ENCODE results near the gene KIFAP3.
A peak's percentile ranks its signal among the peaks of the same experiment; 100 is the strongest.
"Not testable (repeated sequence)": the region's sequence is repeated elsewhere in the genome, so short reads cannot be mapped to it uniquely, and the experiment has no call there.

KIFAP3 gene

DNA sequence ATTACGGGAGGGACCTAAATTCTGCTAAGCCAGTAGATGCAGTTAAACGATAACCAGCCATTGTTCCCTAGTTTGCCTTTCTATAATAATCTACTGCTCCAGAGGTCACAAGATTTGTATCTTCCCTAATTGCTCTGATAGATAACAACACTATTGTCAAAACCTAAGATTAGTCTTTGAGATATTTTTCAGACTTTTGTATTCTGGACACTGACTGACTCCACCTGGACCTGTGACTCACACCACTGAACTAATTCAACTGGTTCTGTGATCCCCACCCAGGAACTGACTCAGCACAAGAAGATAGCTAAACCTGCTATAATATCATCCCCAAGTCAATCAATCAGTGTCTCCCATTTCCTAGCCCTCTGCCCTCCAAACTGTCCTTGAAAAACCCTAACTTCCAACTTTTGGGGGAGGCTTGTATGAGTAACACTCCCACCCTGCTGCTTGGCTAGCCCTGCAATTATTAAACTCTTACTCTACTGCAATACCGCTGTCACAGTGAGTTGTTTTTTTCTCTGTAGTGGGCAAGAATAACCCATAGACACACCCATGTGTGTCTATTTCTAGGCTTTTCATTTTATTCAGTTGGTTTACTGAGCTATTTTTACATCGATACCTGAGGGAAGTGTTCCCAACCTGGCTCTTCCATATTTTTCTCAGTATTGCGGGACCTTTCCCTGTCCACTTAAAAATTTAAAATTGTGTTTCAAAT, 11.2 kb downstream of the KIFAP3 start:
- no peak for DNase-seq

DNA sequence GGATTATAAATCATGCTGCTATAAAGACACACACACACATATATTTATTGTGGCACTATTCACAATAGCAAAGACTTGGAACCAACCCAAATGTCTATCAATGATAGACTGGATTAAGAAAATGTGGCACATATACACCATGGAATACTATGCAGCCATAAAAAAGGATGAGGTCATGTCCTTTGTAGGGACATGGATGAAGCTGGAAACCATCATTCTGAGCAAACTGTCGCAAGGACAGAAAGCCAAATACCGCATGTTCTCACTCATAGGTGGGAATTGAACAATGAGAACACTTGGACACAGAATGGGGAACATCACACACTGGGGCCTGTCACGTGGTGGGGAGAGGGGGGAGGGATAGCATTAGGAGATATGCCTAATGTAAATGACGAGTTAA, 12.8 kb downstream of the KIFAP3 start:
- not testable (repeated sequence) for DNase-seq

DNA sequence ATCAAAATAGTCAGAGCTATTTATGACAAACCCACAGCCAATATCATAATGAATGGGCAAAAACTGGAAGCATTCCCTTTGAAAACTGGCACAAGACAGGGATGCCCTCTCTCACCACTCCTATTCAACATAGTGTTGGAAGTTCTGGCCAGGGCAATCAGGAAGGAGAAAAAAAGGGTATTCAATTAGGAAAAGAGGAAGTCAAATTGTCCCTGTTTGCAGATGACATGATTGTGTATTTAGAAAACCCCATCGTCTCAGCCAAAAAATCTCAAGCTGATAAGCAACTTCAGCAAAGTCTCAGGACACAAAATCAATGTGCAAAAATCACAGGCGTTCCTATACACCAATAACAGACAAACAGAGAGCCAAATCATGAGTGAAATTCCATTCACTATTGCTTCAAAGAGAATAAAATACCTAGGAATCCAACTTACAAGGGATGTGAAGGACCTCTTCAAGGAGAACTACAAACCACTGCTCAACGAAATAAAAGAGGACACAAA, 14.4 kb downstream of the KIFAP3 start:
- DNase-seq: not testable (repeated sequence)

DNA sequence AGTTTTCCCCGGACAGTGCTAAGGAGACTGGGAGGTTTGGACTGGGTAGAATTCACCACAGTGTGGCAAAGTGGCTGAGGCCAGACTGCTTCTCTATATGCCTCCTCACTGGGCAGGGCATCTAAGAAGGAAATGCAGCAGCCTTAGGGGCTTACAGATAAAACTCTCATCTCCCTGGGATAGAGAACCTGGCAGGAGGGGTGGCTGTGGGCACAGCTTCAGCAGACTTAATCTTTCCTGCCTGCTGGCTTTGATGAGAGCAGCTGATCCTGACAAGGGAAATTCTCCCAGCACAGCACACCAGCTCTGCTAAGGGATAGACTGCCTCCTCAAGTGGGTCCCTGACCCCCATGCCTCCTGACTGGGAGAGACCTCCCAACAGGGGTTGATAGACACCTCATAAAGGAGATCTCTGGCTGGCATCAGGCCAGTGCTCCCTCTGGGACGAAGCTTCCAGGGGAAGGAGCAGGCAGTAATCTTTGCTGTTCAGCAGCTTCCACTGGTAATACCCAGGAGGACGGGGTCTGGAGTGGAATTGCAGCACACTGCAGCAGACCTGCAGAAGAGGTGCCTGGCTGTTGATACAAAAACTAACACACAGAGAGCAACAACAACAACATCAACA, 25.2 kb downstream of the KIFAP3 start:
- no peak for DNase-seq

DNA sequence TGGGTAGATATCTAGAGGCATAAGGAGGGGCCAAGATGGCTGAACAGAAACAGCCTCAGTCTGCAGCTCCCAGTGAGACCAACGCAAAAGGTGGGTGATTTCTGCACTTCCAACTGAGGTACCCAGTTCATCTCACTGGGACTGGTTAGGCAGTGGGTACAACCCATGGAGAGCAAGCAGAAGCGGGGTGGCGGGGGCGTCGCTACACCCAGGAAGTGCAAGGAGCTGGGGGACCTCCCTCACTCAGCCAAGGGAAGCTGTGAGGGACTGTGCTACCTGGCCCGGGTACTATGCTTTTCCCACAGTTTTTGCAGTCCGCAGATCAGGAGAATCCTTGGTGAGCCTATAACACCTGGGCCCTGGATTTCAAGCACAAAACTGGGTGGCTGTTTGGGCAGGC, 26.0 kb downstream of the KIFAP3 start:
- DNase-seq: no peak

DNA sequence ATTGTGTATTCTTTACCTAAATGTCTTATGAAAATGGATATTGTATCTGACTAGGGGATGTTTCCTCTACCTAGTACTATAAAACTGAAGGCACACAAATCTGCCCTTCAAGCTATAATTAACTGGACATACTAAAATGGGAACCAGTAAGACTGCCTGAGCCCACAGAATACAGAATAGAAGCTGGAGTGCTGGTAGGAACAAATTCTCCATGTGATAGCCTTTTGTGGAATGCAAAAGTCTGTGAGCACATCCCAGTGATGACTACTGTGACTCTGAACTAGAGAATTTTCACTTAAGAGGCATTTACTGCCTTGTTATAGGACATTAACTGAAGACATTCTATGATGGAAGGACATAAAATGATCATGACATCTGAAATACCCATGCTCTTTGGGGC, 30.3 kb downstream of the KIFAP3 start:
- DNase-seq: no peak

DNA sequence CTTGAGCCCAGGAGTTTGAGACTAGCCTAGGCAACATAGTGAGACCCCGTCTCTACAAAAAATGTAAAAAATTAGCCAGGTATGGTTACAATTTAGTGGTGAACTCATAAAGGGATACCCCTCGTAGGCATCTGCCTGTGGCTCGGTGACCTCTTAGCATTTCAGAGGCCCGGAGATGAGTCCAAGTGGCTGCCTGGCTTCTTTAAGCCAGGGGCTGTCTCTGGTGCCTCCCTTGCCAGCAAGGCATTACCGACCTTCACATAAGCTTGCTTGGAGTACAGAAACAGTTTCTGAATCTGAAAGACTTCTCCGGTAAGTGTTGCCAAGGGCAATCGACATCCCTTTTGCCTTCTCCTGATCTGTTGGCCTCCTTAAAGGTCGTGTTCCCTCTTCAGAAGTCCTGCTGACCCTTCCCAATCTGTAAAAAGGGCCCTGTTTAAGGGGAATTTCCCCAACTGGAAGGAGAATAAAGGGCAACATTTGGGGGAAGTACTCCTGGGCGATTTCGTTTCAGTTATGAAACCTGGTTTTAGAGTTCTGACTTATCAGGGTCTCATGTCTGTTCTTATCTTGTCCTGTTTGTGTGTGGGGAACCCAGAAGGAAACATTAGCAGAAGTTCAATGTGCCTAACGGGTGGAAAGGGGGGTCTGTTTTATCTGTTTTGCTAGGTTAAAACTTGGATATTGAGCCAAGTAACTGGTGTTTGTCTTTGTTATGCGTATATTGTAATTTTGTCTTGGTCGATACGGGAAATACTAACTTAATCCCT, 32.9 kb downstream of the KIFAP3 start:
- no peak for DNase-seq

DNA sequence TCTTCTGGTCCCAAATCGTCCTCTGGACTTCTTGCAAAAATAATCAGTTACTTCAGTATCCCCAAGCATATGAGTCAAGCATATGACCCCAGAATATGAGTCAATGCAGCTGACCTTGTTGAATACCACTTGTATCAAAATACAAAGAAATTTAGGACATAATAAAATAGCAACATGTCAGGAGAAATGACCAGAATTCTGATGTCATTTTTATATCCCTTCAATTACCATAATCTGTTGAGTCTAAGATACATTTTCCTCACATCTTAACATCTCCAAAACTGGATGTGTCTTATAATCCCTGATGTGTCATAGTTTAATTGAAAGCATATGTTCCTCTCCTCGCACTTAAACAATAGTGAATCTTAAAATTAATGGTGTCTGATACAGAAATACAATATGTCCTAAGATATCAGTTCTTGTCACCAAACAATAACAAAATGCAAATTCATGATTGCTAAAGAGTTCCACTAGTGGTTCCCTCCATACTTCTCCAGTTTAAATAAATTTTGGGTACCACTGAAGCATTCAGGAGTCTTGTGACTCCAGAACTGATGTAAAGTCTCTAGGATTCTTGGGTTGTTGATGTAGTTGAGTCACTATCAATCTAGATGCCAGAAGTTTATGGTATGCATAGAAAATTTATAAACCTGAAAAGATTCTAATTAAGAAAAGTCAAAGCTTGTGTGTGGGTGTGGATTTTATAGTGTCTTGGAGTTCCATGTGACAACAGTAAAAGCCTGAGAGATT, 41.8 kb downstream of the KIFAP3 start:
- no peak for DNase-seq

DNA sequence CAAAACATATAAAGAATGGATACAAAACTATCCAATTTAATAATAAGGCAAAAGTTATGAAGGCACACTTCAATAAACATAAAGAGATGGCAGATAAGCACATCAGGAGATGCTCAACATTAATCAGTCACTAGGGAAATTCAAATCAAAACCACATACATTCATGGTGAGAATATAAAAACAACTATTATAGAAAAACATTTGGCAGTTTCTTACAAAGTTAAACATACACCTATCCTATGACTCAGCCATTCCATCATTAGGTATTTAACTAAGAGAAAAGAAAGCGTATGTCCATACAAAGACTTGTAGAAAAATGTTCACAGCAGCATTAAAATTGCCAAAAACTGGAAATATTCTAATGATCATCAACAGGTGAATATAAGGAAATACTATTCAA, 44.3 kb downstream of the KIFAP3 start:
- DNase-seq: no peak

DNA sequence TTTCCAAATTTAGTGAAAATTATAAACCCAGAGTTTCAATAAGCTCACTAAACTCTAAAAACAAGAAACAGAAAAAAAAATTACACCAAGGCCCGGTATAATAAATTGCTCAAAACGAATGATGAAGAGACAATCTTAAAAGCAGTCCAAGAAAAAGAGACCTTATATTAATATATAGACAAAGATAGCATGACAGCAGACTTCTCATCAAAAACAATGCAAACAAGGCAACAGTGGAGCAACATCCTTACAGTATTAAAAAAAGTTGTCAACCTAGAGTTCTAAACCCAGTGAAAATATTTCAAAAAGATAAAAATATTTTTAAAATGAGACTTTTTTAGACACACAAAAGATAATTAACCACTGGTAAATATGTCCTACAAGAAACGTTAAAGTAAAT, 46.7 kb downstream of the KIFAP3 start:
- DNase-seq: no peak

DNA sequence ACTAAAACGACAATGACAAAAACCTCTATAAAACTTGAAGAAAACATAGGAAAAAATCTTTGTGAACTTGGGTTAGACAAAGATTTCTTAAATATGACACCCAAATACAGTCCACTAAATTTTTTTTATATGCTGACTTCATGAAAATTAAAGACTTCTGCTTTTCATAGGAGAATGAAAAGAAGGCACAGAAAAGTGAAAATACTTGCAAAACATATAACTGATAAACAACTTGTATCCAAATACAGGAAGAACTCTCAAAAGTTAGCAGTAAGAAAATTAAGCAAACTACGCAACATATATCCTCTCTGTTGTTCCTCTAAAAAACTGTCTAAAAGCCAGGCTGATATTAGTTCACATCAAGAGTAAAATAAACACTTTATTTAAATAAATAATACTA, 53.6 kb downstream of the KIFAP3 start:
- DNase-seq: no peak

DNA sequence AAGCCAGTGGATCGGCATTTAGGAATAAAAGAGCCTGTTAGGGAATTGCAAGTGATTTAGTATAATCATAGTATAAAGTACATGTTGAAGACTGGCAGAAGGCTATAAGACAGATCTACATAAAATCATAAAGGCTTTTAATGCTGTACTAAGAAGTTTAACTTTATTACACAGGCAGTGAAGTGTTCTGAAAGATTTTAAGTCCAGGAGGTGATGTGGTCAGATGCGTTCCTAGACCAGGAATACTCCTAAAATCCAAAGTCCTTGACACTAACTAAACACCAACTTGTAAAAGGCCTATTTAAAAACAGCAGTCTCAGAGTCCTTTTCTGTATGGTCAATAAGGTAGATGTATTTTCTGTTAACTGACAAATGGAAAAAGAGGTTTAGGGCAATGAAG, 57.0 kb downstream of the KIFAP3 start:
- no peak for DNase-seq

DNA sequence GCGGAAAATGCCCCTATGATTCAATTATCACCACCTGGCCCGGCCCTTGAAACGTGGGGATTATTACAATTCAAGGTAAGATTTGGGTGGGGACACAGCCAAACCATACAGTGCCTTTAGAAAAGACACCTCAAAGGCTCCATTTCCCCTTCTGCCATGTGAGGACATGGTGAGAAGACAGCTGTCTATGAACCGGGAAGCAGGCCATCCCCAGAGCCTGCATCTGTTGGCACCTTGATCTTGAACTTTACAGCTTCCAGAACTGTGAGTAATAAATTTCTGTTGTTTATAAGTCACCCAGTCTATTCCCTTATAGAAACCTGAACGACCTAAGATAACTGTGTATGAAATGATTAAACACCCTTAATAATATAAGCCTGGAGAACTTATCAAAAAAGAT, 61.6 kb downstream of the KIFAP3 start:
- DNase-seq: no peak

DNA sequence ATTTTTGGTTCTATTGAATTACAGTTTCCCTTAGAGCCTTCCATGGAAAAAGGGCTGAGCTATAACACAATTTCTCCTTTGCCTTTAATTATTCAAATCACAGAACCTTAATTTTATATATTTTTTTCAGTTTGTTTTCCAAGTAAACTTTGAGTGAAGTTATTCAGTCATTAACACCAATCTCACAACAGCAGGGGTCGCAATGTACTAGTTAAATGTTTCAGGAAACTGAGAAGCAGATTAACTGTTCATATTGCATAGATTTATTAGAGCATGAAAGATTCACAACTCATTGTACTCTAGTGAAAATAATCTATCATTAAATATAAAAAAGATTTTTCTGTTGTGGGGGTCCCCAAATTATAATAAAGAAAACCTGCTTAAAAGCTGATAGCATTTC, 64.1 kb downstream of the KIFAP3 start:
- DNase-seq: peak; percentile 9

DNA sequence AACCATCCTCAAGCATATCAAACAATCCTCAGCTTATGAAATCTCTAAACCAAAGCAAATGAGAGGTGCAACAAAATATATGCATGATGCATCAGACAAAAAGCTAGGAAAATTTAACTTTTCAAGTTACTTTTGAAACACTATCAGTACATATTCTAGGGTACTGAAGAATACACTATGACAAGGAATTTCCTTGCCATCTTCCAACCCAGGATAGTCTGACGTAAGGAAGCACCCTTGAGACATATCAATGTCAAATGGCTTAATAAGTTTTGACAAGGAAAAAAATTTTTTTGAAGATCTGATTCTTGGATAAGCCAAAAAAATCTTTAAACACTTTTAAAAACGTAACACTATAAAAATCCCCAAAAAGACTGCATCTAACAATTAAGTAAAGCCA, 64.9 kb downstream of the KIFAP3 start:
- no peak for DNase-seq

DNA sequence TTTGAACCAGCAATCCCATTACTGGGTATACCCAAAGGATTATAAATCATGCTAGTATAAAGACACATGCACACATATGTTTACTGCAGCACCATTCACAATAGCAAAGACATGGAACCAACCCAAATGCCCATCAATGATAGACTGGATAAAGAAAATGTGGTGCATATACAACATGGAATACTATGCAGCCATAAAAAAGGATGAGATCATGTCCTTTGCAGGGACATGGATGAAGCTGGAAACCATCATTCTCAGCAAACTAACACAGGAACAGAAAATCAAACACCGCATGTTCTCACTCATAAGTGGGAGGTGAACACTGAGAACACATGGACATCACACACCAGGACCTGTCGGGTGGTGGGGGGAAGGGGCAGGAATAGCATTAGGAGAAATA, 65.8 kb downstream of the KIFAP3 start:
- DNase-seq: not testable (repeated sequence)

DNA sequence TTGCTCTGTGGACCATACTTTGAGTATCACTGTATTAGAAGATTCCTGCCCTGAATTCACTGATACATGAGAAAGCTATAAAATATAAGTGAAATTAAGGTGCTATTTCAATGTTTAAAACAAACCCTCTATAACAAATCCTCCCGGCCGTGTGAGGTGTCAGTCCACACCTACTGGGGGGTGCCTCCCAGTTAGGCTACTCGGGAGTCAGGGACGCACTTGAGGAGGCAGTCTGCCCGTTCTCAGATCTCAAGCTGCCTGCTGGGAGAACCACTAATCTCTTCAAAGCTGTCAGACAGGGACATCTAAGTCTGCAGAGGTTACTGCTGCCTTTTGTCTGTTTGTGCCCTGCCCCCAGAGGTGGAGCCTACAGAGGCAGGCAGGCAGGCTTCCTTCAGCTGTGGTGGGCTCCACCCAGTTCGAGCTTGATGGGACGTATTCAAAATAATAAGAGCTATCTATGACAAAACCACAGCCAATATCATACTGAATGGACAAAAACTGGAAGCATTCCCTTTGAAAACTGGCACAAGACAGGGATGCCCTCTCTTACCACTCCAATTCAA, 71.1 kb downstream of the KIFAP3 start:
- not testable (repeated sequence) for DNase-seq

DNA sequence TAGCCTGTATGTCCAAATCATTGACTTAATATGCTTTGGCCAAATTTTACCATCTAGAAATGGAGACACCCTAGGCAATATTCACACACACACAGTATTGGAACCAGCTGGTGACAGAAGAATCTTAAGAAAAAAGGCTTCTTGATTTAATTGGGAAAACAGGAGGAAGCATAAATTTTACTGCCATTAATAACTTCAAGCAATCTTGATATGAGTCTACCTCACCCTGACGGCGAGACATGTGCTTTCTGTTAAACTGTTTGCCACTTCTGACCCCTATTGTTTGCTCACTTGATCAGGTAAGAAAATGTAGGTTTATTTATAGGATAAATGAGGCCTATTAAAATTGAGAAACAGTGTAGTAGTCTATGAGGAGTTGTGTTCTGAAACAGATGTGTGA, 73.2 kb downstream of the KIFAP3 start:
- no peak for DNase-seq

DNA sequence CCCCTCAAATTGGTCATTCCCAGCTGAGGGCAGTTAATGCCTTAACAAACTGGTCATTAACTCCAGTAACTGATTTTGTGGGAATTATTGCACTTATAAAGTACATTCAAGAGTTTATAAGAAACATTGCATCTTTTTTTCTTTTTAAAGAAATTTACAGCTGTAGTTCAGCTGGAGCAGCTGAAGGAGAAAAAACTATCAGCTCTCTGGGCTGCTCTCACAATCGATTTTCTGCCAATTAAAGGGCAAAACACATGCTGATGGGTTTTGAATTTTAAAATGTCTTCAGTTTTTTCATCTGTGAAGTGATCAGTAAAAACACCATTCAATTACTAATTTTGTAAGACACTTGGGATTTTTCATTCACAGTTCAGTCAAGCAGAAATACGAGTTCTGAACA, 74.7 kb downstream of the KIFAP3 start:
- DNase-seq: no peak

DNA sequence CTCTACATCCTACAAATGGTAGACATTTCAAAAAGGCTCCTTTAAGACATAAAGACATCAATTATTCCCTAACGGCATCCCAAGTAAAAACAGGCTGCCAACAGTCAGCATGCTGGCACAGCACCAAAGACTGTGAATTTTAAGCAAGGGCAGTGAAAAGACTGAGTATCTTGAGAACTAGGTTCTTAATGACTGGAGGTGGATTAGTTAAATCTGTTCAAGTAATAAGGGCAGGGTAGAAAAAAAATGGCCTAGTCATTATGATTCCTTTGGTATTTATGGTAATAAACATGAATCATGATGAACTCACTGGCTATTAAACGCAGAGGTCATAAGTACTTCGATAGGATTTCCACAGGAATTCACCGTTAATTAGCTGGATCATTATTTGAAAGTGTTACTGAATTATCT, 75.2 kb downstream of the KIFAP3 start:
- DNase-seq: no peak

DNA sequence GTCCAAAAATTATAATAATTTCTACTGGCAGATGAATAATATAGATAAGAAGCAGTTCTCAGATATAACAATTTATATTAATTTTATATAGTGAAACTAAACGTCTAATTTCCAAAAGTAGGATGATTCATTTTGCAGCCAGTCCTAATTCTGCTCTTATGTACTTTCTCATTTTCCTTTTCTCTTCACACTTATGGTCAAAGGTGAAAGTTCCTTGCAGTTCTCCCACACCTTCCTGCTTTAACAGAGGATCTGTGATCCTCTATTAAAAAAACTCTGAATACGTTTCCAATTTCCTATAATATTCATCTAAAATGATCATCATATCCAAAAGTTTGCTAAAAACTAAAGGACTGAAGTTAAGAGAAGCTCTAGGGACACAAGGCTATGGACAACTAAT, 78.5 kb downstream of the KIFAP3 start:
- DNase-seq: no peak

DNA sequence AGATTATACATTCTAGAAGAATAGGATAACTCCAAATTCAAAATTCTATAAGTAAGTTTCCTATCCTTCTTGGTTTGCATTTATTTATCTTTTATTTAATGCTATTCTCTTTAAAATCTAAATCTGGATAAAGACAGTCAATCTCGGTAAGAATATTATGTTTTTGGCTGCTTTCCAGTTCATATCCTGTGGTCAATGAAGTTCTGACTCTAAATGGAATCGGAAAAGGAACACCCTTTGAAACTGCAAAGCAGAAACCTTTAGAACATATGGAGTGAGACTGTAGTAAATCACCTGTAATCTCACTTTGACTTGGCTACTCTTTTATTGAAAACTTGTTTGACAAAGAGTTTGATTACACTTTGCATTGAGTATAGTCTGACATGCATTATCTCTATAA, 85.2 kb downstream of the KIFAP3 start:
- DNase-seq: no peak

DNA sequence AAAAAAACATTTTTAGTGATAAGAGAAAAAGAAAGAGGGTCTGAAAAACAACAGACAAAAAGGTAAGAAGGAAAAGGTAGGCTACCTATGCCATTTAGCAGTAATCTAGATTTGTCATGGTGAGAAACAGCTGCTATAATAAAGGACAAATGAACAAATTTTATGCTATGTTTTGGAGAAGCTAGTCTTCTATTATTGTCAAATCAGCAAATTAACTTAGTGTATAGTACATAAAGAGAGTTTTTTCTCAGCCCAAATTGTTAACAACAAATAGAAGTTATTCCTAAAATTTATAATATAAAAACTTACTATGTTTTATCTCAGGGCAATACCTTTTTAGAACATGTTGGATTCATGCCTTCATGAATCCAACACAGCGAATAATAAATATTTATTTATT, 88.7 kb downstream of the KIFAP3 start:
- no peak for DNase-seq
